Tibial artery (tissue), 4 donors: Measurements from ENCODE around the gene GRSF1.
"Not testable (repeated sequence)": the region's sequence is repeated elsewhere in the genome, so short reads cannot be mapped to it uniquely, and the experiment has no call there.

Experiments
- DNase-seq, 2 donors: peaks; one replicate each; pipeline ENCODE4 v3.0.0-alpha.2; 2019
- H3K27ac ChIP-seq, 2 donors: fragments of 200-600 bp; sonication (generic) in 1 of 2; 1 replicate in 1 of 2; 2 replicates in 1 of 2; pipeline ENCODE4 v1.5.1; 2018 to 2019; ENCODE audit warnings: mild to moderate bottlenecking in 1 of 2
- H3K27me3 ChIP-seq, 2 donors: fragments of 200-600 bp; sonication (generic) in 1 of 2; one replicate each; pipeline versions ENCODE4 v1.5.1 to v1.6.0; 2016 to 2019
- H3K36me3 ChIP-seq, 3 donors: fragments of 200-600 bp; sonication (generic) in 2 of 3; one replicate each; pipeline ENCODE4 v1.5.1; 2016 to 2019; ENCODE audit warnings: mild to moderate bottlenecking in 2 of 3
- H3K4me1 ChIP-seq, 4 donors: fragments of 200-600 bp; sonication (generic) in 2 of 4; 1 replicate in 3 of 4; 2 replicates in 1 of 4; pipeline ENCODE4 v1.5.1; 2016 to 2019
- H3K4me3 ChIP-seq, 2 donors: fragments of 200-600 bp; sonication (generic) in 1 of 2; 1 replicate in 1 of 2; 2 replicates in 1 of 2; pipeline ENCODE4 v1.5.1; 2018 to 2019; ENCODE audit warnings: mild to moderate bottlenecking in 2 of 2
- H3K9me3 ChIP-seq, 3 donors: fragments of 200-600 bp; sonication (generic) in 1 of 3; one replicate each; pipeline ENCODE4 v1.5.1; 2016 to 2019
- CTCF ChIP-seq, 2 experiments: fragments of 200-600 bp in 1 of 2; fragments of 450-650 bp in 1 of 2; IDR thresholded peaks; one replicate each; pipeline ENCODE4 v1.5.1; 2017 to 2019; ENCODE audit warnings: antibody characterized with exemption in 2 of 2, mild to moderate bottlenecking in 1 of 2, moderate library complexity in 1 of 2
- intact Hi-C: fragments of 100-400 bp; cut with DNase I; formaldehyde crosslinking; loops from one replicate; pipeline ENCODE4 v1.15.0; 2023; ENCODE audit warnings: low total_unique reads

GRSF1 gene

GRCh38 chr4:70849291-70849690 is 9.6 kb upstream of the GRSF1 start:
- no peak for DNase-seq
- TF ChIP-seq CTCF (IDR thresholded peaks at IDR 0.05) = no peak
- no peaks in the 10 kb centered on the region for H3K4me1 ChIP-seq
- no peak overlapping the region for H3K4me3 ChIP-seq
- no peaks in the 10 kb centered on the region for H3K9me3 ChIP-seq
- H3K27me3 ChIP-seq = no peaks in the 10 kb centered on the region
- no peak overlapping the region for H3K27ac ChIP-seq
- intact Hi-C loops = no loop called here
- H3K36me3 ChIP-seq = peaks cover 0 to 7% (median 0%) of the 10 kb centered on the region in 3 donors

GRCh38 chr4:70844180-70844579 is 4.5 kb upstream of the GRSF1 start:
- no peaks in the 10 kb centered on the region for H3K27me3 ChIP-seq
- peaks cover 0 to 7% (median 0%) of the 10 kb centered on the region in 3 donors for H3K36me3 ChIP-seq
- H3K9me3 ChIP-seq = no peaks in the 10 kb centered on the region
- no peak for TF ChIP-seq CTCF (IDR thresholded peaks at IDR 0.05)
- DNase-seq = no peak
- intact Hi-C loops = loop anchor here (5.0 kb wide), 2 partner anchors 148 to 157 kb away; partner anchors contain the start of genes DCK and UTP3
- H3K27ac ChIP-seq = no peak overlapping the region
- H3K4me1 ChIP-seq = no peaks in the 10 kb centered on the region
- H3K4me3 ChIP-seq = no peak overlapping the region

GRCh38 chr4:70842761-70843435 is 3.2 kb upstream of the GRSF1 start:
- intact Hi-C loops = loop anchor here (5.0 kb wide), 2 partner anchors 149 to 156 kb away; partner anchors contain the start of genes DCK and UTP3
- no peak overlapping the region for H3K4me3 ChIP-seq
- DNase-seq = no peak
- peaks cover 0 to 7% (median 6%) of the 10 kb centered on the region in 4 donors for H3K4me1 ChIP-seq
- no peak overlapping the region for H3K27ac ChIP-seq
- H3K36me3 ChIP-seq = peaks cover 0 to 3% (median 0%) of the 10 kb centered on the region in 3 donors
- H3K9me3 ChIP-seq = no peaks in the 10 kb centered on the region
- no peak for TF ChIP-seq CTCF (IDR thresholded peaks at IDR 0.05)
- H3K27me3 ChIP-seq = no peaks in the 10 kb centered on the region

GRCh38 chr4:70841951-70842350 is 2.3 kb upstream of the GRSF1 start:
- Histone ChIP-seq H3K9me3 (no peaks in the 10 kb centered on the region), H3K36me3 (no peaks in the 10 kb centered on the region), H3K27ac (no peak overlapping the region), H3K27me3 (no peaks in the 10 kb centered on the region), H3K4me1 (peaks cover 0 to 17% (median 11%) of the 10 kb centered on the region in 4 donors), H3K4me3 (no peak overlapping the region)
- no peak for DNase-seq
- no peak for TF ChIP-seq CTCF (IDR thresholded peaks at IDR 0.05)
- intact Hi-C loops = loop anchor here (5.0 kb wide), 2 partner anchors 150 to 155 kb away; partner anchors contain the start of genes DCK and UTP3

- Histone ChIP-seq H3K4me1 (peaks cover 0 to 24% (median 14%) of the 10 kb centered on the region in 4 donors), H3K4me3 (no peak overlapping the region), H3K27ac (peak overlapping the region in 1 of 2 donors; percentile 92), H3K9me3 (no peaks in the 10 kb centered on the region), H3K36me3 (no peaks in the 10 kb centered on the region), H3K27me3 (no peaks in the 10 kb centered on the region)
- no peak for TF ChIP-seq CTCF (IDR thresholded peaks at IDR 0.05)
- DNase-seq = no peak
- intact Hi-C loops = loop anchor here (5.0 kb wide), 2 partner anchors 151 to 154 kb away; partner anchors contain the start of genes DCK and UTP3
Measured at GRCh38 chr4:70841211-70841610, 1.5 kb upstream of the GRSF1 start.

GRCh38 chr4:70840631-70841030 is 941 bp upstream of the GRSF1 start:
- not testable (repeated sequence) for H3K36me3 ChIP-seq, H3K4me3 ChIP-seq, H3K27me3 ChIP-seq, H3K9me3 ChIP-seq, DNase-seq
- Histone ChIP-seq H3K4me1 (peaks cover 0 to 30% (median 17%) of the 10 kb centered on the region in 4 donors), H3K27ac (peak overlapping the region in 1 of 2 donors; percentile 92)
- intact Hi-C loops = loop anchor here (5.0 kb wide), 2 partner anchors 152 to 153 kb away; partner anchors contain the start of genes DCK and UTP3

GRCh38 chr4:70840137-70840536 is 447 bp upstream of the GRSF1 start:
- DNase-seq = peak; percentile 50 to 78
- not testable (repeated sequence) for H3K9me3 ChIP-seq, H3K27me3 ChIP-seq, H3K36me3 ChIP-seq
- peak overlapping the region in 1 of 2 donors; percentile 25 for H3K4me3 ChIP-seq
- H3K27ac ChIP-seq = peak overlapping the region in 1 of 2 donors; percentile 92
- H3K4me1 ChIP-seq = peaks cover 0 to 31% (median 18%) of the 10 kb centered on the region in 4 donors
- intact Hi-C loops = loop anchor here (5.0 kb wide), 2 partner anchors 152 to 153 kb away; partner anchors contain the start of genes DCK and UTP3
